Kidney glomerular epithelial cell (primary cell): ENCODE data around the gene BEND7.
A peak's percentile ranks its signal among the peaks of the same experiment; 100 is the strongest.
"Not testable (repeated sequence)": the region's sequence is repeated elsewhere in the genome, so short reads cannot be mapped to it uniquely, and the experiment has no call there.

Source experiments
- DNase-seq: peaks from one replicate; lab custom pipeline; 2025; lab: John Stamatoyannopoulos, UW

BEND7 gene

DNA sequence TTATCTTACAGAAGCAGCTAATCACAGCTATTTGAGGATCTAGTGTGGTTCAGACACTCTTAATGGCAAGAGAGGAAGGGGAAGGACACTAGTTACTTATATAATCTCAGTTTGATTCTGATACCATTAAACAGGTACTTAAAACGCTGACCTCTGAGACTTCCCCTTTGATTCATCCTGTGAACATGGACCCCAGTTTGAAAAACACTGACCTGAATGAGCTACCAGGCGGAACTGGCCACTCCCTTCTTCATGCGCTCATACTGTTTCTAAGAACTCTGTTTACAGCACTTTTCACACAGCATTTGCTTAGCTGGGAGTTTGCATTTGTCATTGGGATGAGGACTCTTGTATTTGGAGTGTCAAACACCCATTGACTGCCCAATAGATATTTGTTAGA, 45.7 kb downstream of the BEND7 start:
- peak; percentile 5 for DNase-seq

DNA sequence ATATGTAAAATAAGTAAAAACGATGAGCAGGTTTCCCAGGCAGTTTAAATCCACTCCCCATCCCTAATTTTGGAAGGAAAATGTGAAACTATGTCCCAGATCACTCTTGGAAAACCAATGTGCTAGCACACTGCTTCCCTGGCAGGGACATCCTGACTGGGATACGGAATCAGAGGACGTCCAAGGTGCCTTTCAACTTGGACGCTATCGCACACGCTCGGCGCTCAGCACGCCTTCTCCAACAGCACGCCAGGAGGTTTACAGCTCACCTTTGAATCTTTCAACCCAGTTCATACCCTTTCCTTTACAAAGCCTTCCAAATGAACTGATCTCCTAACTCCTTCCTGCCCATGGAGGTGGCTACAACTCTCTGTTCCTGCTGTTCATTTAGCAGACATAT, 47.1 kb downstream of the BEND7 start:
- DNase-seq, result no peak

DNA sequence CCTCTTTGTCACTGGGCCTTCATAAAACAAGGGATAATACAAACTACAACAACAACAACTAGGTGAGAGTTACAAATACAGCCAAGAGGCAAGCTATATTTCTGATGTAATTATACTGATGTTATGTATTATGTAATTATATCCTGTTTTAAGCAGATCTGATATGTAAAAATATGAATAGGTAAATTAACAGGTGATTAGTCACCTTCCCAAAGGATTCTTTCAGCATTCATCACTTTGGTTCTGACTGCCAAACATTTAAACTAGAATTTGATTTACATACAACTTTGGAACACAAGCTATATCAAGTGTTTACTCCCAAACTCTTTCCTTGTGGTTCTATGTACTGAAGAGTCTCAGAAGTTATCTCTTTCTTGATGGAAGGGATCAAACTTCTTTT, 53.7 kb downstream of the BEND7 start:
- no peak for DNase-seq

DNA sequence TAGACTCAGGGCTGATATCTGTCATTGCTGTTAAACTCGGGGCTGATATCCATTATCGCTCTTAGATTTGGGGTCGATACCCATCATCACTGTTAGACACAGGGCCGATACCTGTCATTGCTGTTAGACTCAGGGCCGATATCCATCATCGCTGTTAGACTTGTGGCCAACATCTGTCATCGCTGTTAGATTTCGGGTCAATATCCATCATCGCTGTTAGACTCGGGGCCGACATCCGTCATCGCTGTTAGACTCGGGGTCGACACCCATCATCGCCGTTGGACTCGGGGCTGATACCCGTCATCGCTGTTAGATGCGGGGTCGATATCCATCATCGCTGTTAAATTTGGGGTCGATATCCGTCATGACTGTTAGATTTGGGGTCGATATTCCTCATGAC, 54.8 kb downstream of the BEND7 start:
- no peak for DNase-seq

DNA sequence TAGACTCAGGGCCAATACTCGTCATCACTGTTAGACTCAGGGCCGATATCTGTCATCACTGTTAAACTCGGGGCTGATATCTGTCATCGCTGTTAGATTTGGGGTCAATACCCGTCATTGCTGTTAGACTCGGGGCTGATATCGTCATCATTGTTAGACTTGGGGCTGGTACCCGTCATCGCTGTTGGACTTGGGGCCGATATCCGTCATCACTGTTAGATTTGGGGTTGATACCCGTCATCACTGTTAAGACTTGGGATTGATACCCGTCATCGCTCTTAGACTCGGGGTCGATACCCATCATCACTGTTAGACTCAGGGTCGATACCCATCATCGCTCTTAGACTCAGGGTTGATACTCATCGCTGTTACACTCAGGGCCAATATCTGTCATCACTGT, 56.5 kb downstream of the BEND7 start:
- no peak for DNase-seq

DNA sequence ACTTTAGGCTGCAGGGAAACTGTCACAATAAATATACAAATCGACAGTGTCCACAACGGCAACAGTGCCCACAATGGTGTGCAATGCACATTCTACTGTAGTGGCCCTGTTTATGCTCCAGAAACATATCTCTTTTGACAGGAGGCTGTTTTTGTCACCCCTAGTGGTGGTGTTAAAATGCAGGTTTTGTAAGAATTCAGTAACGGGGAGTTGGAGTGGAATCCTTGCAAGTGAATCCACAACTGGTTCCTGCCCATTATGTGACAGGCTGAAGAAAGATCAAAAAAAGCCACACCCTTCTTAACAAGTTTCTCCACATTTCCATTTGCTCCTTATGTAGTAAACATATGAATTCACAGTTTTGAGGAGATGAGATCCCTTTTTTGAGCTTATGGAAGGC, 58.5 kb downstream of the BEND7 start:
- no peak for DNase-seq

DNA sequence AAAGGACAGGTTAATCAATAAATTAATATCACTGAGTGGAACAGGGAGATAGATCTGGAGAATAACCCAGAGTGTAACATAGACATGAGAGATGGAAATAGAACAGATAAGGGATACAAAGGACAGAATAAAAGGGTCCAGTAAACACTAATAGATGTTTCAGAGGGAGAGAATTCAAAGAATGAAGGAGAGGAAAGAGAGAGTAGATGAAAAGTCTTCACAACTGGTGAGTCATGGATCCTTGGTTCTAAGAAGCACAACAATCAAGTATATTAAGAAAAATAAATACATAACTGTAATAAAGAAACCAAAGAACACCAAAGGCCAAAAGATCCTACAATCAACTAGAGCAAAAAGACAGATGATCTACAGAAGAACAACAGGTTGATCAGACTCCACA, 66.3 kb downstream of the BEND7 start:
- DNase-seq, result peak; percentile 36

DNA sequence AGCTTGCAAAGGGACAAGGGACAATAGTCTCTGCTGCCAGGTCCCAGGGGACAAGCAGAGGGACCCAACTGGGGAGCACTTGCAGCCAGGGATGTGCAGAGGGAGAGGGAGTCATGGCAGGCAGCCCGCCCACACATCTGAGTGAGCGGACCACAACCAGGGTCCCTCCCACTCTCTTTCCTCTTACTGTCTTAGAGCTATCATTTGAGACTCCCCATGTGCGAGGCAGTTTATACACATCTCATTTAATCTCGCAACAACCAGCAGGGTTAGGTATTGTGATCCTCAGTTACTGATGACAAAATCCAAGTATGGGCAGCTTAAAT, 70.2 kb downstream of the BEND7 start:
- DNase-seq, result no peak

DNA sequence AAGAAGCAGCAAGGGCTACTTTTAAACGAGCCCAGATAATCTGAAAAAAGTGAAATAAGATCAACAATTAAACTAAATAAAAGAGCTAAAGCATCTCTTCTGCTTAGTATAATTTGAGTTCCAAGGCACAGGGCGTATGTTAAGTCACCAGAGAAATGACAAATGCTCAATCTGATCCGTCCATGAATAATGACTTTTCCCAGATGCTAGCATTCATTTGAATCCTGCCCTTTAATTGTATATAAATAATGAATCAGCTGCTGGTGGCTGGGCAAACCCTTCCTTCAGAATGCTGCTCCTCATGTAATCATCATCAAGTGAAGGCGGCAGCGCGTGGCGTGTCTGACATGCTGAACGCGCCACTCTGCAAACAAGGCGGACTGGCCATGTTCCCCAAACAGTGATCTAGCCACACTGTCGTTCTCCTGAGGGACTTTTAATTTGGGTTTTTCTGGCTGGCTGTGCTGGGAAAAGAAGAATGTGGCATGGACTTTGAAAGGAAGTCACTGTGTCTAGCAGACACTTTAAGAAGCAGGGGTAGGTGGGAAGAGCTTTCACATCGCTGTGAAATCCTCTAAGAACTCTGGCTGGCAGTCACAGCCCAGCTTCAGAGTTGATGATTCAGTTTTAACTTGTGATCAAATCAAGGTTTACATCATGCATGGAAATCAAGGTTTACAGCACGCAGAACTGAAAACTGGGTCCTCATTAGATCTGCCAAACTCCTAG, 70.7 kb downstream of the BEND7 start:
- no peak for DNase-seq

DNA sequence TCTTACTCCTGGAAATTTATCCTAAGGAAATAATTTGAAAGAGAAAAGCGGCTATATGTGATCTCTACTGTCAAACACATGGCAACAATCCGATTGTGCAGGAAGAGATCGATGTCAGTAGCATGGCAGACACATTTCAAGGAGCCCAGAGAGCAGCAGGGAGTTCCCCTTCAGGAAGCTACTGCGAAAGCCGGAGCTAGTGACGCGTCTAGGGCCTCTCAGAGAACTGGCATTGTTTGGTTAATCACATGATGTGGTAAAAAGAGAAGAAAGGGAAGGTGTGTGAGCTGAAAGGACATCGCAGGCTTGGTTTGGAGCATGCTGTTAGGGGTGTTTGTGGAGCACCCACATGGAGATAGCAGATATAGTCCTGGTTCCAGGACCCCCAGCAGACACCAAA, 74.9 kb downstream of the BEND7 start:
- no peak for DNase-seq

DNA sequence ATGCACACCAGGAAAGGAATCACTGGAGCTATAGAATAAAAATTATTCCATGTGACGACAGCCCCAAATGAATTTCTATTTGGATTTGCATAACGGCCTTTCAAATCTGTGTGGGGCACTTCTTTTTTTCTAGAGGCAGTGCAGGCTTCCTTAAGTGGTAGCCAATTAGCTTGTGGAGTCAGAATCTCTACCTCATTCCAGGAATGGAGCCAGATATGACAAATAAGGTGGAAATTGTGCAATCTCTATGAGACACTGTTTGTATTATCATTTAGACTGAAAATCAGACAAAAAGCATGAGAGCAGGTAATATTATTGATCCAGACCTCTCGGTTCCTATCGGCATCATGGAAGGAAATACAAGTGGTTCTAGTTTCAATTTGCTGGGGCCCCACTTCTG, 78.7 kb downstream of the BEND7 start:
- DNase-seq, result no peak

DNA sequence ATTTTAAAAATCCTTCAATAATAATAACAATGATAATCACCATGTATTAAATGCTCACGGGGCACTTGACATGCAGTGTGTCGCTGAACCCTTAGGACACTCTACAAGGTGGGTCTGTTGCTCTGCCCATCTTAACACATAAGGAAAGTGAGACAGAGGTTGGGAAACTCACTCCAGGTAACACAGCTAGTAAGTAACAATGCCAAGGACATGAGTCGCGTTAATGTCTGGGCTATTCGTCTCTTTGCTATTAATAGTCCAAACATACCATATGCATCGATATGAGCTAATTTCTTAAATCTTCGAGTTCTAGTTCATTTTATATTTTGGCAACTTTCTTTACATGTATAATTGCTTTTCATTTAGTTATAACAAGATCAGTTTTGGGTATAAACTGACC, 79.5 kb downstream of the BEND7 start:
- DNase-seq, result no peak

DNA sequence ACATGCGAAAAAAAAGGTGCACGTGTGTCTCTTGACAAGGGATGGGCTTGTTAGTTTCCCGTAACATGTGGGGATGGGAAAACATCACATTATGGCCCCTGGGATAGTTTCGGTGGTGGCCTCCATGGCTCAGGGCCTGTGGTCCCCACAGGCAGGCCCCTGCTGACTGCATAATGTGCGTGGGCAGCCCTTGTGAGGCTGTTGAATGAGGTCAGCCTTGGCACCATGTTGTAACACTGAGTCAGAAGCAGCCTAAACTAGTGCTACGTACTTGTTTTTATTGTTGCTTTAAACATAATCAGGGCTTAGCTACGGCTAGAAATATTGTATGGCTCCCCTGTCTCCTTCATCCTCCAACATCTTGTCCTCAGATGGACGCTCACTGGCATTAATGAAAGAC, 80.6 kb downstream of the BEND7 start:
- DNase-seq, result no peak

DNA sequence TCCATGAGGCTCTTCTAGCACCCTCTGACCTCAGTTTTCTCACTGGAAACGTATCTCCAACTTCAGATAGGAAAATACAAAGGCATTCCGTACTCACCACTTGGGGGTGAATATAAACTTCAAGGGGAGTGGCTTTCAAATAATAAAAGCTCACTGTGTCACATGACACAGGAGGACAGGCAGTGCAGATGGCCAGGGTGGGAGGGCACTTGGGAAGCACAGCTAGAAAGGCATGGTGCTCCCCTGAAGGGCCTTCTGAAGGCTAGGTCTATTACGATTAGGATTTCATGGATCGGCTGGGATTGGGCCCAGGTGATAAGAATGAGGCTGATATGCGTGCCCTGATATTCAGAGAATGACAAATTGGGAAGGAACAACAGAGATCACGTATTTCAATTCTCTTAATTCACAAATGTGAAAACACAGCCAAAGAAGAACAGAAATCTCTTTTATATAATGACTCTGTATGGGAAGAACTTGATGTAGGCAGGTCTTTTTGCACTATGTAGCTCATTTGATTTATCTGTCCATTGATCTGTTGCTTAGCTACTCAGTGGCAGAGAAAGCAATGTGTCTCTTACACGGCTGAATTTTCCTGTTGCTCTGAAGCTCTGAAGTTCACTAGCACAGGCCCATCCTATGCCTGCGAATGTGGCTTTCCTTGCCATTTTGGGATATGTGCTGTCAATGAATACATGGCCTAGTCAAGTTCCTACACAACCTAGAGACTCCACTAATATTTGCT, 83.0 kb downstream of the BEND7 start:
- no peak for DNase-seq

DNA sequence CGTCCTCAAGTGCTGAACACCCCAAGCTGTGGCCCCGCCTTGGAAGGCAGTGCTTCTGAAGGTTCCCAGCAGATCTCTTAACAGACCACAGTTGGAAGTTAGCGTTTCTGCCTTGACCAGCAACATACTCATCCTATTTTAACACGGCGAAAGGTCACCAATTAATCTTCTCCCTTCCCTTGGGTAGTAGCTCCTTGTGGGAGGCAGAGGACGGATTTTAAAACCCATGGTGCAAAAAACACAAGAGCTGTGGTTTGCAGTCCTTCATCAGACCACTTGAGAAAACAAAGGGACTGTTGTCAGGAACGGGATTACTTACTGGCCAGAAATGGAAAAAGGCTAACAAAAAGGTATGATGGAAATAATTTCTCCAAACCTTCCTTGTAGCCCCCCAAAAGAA, 87.3 kb downstream of the BEND7 start:
- no peak for DNase-seq

DNA sequence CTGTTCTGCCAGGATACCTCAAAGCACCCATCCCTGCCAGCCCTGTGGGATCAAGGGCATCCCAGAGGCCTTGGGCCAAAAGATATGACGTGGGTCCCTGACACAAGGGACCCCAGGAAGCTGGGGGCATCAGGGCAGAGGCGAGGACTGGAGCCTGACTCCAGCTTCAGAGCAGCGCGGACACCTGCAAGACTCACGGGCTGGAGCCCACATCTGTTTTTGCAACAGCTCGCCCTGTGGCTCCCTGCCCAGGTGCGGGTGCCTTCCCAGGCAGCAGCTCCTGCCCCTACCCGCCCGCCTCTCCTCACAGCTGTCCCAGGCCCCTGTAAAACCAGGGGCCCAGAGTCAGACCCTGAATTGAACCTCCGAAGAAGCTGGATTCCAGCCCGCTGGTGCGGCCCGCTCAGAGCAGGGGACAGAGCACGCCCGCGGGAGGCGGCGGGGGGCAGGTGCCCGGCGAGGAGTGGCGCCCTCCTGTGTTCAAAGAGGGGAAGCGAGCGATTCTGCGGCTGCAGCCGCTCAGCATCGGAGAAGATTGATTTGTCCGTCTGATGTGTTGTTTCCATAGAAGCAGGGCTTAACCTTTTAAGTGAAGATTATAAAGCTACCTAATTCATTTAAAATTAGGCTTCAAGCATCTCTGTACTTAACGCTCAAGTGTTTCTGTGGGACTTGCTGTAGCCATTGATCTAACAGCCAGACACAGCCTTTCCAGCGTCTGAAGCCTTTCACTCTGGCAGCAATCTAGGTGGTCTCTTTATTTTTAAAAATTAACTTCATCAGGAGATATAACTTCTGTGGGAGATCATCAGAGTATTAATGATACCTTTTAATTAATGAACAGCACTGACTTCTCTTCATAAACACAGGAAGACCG, 88.4 kb downstream of the BEND7 start:
- no peak for DNase-seq

DNA sequence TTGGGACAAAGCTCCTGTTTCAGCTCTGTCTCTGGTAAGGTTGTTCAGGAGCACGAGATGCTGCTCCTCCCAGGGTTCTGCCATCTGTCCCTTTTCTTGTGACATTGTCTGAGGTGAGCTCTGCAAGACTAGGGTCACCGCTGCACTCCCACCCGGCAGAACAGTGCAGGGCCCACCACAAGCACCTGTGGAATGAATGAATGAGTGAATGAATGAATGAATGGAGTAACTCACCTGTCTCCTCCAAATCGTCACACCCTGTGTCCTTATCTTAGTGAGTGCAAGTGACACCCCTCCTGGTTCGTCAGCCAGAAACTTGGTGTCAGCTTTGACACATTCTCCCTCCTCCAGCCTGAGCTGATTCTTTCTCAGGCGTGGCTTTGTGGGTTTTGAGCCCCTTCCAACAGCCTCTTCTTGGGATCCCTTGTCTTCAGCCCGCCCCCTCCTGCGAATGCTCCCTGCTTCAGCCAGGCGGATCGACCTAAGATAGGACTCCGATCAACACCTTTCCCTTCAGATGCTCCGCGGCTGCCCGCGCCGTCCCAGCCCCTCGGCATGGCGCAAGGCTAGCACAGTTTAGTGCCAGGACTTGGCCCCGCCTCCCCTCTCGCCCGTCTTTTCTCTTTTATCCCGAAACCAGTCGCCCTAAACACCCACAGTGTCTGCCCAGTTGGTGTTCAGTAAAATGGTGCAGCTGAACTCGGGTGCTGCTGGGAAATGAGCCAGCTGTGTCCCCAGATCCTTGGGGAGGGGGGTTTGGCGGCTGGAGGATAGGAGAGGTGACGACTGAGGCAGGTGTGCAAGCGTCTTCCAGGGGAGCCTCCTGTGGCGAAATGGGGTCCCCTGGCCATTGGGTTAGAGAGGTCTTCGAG, 89.3 kb downstream of the BEND7 start:
- DNase-seq, result no peak

DNA sequence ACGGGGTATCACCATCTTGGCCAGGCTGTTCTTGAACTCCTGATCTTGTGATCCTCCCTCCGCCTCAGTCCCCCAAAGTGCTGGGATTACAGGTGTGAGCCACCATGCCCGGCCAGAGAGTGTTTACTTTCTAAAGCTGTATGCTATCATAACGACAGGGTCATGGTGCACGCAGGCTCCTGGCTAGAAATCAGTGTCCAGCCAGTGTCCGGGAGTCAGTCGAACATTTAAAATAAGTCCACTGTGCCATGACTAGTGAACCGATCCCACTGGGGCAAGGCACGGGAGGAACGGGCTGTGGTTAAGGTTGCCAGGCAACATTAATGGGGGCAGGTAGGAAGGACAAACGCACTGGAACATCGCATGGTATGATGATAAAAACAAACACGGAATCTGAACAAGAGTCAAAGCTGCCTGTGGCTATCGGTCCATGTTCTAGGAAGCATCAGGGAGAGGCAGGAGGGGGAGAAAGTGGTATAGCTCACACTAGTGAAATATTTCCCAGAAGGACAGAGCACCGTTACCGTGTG, 91.7 kb downstream of the BEND7 start:
- DNase-seq, result peak; percentile 20

DNA sequence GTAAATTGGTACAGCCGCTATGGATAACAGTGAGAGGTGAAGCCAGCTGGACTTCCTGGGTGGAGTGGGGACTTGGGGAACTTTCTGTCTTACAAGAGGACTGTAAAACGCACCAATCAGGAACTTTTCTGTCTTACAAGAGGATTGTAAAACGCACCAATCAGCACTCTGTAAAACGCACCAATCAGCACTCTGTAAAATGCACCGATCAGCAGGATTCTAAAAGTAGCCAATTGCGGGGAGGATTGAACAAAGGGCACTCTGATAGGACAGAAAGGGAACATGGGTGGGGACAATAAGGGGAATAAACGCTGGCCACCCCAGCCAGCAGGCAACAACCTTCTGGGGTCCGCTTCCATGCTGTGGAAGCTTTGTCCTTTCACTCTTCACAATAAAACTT, 100.9 kb downstream of the BEND7 start:
- DNase-seq, result not testable (repeated sequence)

DNA sequence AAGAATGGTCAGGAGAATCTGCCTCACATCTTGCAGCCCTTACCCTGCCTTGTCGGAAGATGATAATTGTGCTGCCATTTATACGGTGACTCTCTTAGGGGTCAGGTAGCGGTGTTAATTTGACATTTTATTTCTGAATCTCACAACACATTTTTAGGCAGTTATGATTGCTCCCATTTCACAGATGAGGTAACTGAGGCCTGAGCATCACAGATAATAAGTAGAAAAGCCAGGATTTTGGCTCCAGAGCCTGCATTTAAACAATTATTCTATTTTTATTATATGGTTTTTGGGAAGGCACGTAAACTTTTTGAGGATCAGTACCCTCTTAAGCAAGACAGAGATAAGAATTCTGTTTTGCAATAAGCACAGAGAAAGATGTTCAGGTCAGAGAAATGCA, 103.4 kb downstream of the BEND7 start:
- no peak for DNase-seq

DNA sequence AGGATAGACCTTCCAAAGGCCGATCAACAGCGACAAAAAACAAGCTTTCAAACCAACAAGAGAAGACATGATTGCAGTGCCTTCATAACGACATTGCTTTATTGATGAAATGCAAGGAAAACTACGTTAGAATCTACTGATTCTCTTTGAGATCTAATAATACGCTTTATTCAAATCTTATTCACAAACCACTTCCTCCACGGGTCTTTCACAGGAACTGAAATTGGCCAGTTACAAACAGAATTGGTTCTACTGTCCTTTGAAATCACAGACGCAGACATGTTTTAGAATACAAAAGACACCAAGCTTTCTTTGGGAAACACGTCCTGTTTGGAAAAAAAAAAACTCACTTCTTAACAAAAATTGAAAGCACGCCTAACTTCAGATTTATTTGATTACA, 106.0 kb downstream of the BEND7 start:
- no peak for DNase-seq
